ENCODE measurements around the gene ARMCX6.
A peak's percentile ranks its signal among the peaks of the same experiment; 100 is the strongest.
"Not testable (repeated sequence)": the region's sequence is repeated elsewhere in the genome, so short reads cannot be mapped to it uniquely, and the experiment has no call there.

ARMCX6 gene

DNA sequence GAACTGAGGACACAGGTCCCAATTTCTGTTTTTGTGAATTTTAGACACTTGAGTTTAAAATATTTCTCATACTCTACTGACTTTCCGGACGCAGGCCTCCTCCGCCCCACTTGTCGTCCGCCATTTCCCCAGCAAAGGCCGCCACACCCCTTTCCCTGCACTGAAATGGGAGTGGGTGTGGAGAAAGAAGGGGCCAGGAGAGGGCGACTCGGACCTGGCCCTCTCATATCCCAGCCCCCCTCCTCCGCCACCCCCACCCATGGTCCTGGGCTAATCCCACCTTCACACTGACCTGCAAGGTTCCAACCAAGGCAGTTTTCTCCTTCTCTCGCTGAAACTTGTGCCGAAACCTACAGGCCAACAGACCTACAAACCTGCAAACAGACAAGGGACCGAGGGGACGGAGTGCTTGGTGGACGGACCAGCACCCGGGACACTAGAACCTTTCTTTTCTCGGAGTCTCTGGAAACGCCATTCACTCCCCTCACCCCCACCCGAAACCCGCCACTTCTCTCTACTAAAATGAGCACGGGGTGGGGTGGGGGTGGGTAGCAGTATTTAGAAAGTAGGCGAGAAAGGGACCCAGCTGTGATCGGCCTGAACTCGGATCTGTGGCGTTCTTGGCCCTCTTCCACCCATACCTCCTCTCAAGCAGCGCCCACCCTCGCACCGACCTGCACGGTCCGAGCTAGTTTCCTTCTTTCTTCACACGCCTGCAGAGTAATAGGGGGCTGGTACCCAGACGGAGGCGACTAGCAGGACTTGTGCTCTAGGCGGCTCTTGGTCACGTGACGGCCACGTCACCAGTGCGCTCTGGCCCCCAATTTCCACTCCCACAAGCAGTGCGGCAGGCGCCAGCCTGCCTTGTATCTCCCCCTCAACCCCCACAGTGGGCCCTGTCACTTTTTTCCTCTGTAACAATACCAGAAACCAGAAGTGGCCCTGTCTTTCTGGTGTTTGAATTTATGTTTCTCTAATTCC lies at the start of gene ARMCX6:
TSS of gene ARMCX6 (minus strand) at position 790 of the 981 bp plus-strand sequence. CDS start 1,380 bp downstream, outside the sequence.
- peak; percentile 67 for DNase-seq

DNA sequence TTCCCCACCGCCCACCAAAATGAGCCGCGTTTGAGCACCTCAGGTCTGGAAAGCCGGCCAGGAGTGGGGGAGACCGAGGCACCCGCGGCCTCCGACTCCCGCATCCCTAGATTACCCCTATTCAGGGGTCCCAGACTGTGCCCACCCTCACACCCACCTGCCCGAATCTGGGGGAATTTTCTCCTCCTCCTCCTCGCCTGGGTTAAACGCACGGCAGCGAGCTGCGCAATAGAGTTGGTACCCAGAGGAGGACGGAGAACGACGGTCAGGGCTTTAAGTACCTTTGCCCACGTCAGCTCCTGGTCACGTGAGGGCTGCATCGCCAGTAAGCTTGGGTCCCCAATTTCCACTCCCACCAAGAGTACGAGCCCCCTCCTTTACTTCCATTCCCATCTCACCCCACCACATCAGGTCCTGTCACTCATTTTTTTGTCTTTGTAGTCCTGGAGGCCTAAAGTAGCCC lies 41.8 kb upstream of the ARMCX6 start, which contains the start of gene ARMCX2:
TSS of gene ARMCX2 (minus strand) at position 250 of the 463 bp plus-strand sequence. CDS start 2,262 bp downstream, outside the sequence.
- DNase-seq, result no peak

DNA sequence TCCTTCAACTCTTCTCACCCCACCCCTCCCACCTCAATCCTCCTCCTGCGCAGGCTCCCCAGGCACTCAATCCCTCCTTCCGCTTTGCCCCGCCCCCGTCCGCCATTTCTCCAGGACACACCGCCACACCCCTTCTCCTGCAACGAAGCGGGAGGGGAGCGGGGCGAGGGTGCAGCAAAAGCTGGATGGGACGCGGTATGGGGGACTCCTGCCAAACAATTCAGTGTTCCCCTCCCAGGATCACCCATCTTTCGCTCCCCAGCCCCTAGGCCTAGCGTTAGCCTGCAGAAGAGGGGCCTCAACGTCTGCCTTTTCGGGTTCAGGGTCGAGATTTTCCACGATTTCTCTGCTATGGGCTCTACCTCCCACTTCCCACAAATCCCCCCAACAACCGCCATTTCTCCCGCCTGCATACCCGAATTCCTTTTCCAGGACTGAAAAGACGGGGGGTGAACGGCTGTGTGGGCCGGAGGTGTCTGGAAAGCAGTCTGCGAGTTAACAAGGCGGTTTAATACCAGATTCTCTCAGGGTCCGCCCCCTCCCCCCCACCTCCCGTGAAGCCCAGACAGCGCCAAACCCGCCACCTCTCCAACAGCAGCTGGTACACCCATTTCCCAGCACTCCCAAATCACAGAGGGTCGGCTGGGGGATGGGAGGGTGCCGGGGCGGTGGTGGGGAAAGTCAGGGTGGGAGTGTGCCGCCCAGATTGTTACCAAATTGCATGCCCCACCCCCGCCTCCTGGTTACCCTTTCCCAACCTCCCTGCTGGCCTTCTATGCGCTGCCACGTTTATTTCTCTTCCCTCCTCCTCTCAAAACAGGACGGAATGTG lies 41.1 kb upstream of the ARMCX6 start:
- DNase-seq, result peak; percentile 52

DNA sequence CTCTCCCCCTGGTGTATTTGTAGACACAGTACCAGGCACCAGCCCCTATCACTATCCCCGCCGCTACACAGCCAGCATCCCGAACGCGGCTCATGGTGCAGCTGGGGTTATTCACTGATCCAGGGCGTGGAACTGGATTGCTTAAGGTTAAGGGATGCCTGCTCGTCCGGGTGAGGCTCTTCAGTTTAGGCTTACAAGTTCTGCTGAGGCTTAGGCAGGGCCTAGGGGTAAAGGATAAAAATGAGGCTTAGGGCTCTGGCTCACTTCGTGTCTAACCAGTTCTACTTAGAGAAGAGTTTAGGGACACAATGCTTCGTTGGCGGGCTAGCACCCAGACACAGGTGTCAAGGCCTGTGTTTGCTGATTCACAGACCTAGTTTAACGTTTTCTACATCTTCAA lies 39.7 kb upstream of the ARMCX6 start:
- DNase-seq, result no peak

DNA sequence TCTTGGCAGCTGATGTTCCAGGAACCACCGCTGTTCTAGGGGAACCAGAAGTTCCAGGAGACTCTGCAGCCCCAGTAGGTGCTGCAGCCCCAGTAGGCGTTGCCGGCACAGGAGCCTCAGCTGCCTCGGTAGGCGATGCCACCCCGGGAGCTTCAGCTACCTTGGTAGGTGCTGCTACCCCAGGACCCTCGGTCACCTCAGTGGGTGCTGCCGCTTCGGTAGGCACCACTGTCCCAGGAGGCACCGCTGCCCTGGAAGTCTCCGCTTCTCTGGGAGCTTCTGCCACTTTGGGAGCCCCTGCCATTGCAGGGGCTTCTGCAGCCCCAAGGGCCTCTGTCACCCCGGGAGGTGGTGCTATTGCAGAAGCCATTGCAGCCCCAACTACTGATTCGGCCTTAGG lies 39.0 kb upstream of the ARMCX6 start:
- no peak for DNase-seq

DNA sequence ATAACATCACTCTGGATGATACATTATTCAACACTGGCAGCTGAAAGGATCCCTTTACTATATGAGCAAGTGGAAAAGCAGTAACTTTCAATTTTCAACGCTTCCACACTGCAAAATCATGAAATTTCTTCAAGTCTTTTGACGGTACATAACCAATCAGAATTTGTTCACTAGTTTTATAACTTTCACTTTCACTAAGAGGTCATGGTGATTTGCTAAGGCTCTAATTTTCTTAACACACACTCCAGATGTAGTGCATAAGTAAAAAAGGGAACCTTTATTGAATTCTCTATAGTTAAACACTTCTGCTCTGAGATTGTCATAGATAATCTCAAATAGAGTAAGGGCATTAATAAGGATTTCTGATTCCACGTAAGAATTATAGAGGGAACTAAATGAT lies 37.7 kb upstream of the ARMCX6 start:
- no peak for DNase-seq

DNA sequence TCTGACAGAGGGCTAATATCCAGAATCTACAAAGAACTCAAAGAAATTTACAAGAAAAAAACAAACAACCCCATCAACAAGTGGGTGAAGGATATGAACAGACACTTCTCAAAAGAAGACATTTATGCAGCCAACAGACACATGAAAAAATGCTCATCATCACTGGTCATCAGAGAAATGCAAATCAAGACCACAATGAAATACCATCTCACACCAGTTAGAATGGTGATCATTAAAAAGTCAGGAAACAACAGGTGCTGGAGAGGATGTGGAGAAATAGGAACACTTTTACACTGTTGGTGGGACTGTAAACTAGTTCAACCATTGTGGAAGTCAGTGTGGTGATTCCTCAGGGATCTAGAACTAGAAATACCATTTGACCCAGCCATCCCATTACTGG lies 29.9 kb upstream of the ARMCX6 start:
- not testable (repeated sequence) for DNase-seq

DNA sequence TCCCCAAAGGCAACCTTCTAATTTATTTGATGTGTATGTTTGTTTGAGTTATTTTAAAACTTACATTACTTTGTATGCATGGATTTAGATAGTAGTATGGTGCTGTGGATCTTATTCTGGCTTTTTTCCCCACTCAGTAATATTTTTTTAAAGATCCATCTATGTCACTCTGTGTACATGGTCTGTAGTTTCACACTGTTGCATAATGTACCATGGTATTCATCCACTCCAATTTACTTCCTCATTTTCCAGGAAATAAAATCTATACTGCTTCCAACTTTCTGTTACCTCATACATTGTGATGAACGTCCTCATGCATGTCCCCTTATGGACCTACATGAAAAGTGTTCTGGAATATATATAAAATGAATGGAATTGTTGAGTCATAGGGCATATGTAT lies 24.3 kb upstream of the ARMCX6 start:
- DNase-seq, result no peak

DNA sequence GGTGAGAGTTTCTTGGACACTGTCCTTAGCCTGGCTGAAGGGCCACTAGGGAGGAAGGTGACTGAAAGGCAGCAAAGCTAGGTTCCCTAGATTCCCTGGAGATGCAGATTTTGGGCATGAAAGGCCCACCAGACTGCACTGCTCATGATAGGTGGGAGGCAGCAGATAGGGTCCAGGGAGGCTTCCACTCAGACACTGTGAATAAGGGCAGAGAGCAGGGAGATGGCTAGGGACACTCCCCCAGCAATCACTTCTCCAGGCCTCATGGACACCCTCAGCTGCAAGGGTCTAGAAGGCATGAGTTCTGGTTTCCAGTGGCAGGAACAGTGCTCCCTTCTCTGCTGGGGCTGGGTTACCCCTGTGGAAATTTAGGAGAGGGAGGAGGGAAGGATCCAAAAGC lies 21.8 kb upstream of the ARMCX6 start:
- no peak for DNase-seq

DNA sequence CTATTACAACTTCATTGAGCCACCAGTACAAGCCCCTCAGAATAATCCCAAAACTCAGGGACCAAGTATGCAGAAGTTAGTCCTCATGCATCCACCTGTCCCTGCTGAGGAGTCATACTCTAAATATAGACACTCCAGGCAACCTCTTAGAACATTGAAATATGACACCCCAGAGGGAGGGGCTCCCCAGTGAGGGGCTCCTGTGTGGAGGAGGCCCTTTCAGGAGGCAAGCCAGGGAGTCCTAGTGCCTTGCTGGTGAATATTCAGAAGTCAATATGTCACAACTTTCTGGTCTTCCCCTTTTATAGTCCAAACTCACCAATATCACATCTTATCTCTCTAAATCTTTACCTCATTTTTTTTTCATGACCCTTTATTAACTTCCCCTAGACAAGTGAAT lies 1.6 kb upstream of the ARMCX6 start:
- DNase-seq, result no peak

DNA sequence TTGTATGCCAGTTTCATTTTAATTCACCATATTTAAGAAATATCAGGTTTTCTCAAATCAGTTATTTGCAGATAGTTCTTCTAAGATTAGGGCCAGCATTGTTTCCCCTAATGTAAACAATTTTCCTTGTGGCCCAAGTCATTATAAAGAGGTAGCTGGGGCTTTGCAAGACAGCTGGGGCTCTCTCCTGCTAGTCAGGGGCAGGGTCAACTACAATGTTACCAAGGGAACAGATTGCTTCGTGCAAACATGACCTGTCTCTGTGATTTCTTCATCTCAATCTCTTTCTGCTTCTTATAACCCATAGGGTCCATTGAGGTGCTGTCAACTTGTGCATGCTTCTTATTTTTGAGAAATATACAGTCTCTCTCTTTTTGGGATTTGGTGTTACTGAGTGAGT lies 12.1 kb downstream of the ARMCX6 start:
- DNase-seq, result no peak

DNA sequence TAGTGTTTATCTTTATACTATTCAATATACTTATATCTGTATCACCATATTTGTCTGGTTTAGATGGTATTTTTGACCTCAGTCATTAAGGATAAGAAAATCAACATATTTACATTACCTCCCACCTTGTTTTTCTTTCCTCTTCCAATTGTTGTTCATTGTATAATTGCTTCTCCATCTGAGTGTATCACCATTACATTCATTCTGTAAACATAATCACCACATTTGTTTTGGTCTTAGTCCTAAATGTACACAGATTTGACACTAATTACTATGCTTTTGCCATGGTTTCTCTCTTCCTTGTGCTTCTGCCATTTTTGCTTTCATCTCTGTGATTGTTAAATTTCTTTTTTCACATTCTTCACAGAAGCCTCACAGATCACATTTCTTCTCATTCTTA lies 12.7 kb downstream of the ARMCX6 start:
- DNase-seq, result no peak

DNA sequence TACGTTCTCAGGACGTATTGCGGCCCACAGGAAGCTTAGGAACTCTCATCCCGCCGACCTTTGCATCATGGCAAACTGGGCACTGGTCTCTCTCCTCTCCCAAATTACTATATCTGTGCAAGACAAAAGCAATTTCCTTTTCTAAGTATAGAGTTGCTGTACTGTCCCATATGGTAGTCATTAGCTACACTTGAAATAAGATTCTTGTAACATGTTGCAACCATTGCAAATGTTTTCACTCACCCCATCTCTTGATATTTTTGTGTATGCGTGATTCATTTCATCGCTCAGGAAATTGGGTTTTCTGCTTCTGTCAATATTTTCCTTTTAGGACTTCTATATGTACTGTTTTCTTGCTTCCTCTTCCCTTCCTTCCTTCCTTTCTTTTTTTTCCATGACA lies 15.7 kb downstream of the ARMCX6 start:
- no peak for DNase-seq

DNA sequence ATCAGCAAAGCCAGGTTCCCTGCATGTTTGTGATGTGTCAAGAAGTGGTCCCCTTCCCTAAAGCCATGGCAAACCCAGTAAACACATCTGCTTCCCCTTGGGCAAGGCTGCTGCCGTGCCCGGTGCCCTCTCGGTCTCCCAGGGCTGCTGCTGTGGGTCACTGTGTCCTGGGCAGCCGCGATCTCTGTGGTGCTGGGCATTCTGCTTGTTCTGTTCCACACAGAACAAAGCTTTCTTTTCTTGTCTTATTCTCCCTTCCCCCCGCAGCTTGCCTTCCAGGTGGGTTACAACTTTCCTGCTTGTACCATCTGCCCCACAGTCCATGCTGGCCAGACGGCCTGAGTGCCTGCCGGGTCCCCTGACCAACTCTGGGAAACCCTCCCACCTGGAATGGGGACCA lies 18.2 kb downstream of the ARMCX6 start:
- not testable (repeated sequence) for DNase-seq

DNA sequence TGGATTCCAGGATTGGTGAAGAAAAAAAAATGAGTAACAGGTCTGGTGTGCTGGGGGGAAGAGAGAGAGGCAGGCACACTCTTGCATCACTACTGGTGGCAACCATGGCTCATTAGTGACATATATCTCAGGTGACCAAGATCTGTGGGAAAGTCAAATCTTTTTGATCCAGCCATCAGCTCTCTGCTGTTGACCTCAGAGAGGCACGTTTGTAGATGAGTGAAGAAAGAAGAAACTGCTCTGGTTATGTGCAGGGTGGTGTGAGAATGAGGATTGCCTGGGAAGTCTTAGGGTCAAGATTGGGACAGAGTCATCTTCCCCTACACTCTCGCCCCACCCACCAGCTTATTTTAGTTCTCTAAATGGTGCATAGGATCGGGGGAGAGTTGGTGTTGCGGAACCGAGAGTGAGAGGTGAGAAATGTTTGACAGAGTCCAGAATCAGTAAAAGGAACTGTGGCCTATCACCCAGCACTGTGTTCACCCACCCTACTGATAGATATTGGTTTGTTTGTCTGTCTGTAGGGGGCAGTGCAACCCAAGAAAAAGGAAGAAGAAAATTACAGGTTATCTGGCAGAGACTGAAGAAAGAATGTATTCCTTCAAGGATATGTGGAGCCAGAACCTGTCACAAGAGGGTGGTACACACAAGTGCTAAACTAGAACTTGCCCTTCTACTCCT lies 21.9 kb downstream of the ARMCX6 start:
- peak; percentile 8 for DNase-seq

All from activated CD4-positive, alpha-beta T cell treated with anti-CD3 and anti-CD28 coated beads, Interleukin-2, amount 50 U/mL, for 1 hour (primary cell).